HG02884 (cell line): Measurements from ENCODE around the gene OAS3.

ENCODE experiments used
- ATAC-seq: cut with Tn5 transposase; IDR thresholded peaks from one replicate; pipeline ENCODE4 v1.9.1; 2021; ENCODE audit warnings: mild to moderate bottlenecking, moderate library complexity; ENCODE audit not compliant: unreplicated experiment

The OAS3 gene

GRCh38 chr12:113007166-113007565 lies 68.9 kb downstream of the OAS3 start:
- ATAC-seq: no peak

GRCh38 chr12:113010701-113011100 lies 72.4 kb downstream of the OAS3 start:
- no peak for ATAC-seq

- no peak for ATAC-seq
Measured at GRCh38 chr12:113014565-113014964, 76.3 kb downstream of the OAS3 start.

- ATAC-seq: no peak
Measured at GRCh38 chr12:113016796-113017195, 78.5 kb downstream of the OAS3 start.

GRCh38 chr12:113019025-113019424 lies 80.8 kb downstream of the OAS3 start:
- ATAC-seq: no peak

GRCh38 chr12:113021500-113021899 lies 83.2 kb downstream of the OAS3 start:
- no peak for ATAC-seq
